Gastrocnemius medialis (tissue), 4 donors: ENCODE results near the gene SASS6.

Source experiments
- CTCF ChIP-seq, 5 experiments: fragments of 450-650 bp in 3 of 5; fragments of 200-600 bp in 2 of 5; sonication (generic) in 2 of 5; IDR thresholded peaks in 4 of 5; conservative IDR thresholded peaks in 1 of 5; 1 replicate in 4 of 5; 2 replicates in 1 of 5; pipeline ENCODE4 v1.5.1; 2016 to 2019; ENCODE audit warnings: antibody characterized with exemption in 5 of 5, mild to moderate bottlenecking in 3 of 5, moderate library complexity in 3 of 5
- POLR2A ChIP-seq, 2 donors: fragments of 450-650 bp; IDR thresholded peaks; one replicate each; pipeline ENCODE4 v1.6.1; 2017; ENCODE audit warnings: antibody characterized with exemption in 2 of 2, mild to moderate bottlenecking in 2 of 2, moderate library complexity in 2 of 2

DNA sequence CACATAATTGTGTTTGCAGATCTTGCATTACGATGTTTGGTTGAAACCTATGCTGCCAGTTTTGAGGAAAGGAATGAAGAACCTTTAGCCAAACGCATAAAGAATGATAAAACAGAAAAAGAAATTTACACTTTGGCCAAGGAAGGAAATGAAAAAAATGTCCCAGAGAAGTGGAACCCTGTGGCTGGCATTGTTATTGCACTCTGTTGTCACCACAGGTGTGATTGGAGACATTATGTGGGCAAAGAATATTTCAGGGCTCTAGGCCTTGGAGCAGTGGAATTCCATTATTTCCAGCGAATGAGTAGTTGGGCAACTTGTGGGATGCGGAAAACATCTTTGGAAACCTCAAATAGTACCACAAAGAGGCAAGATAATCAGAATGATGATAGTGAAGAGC lies 15.1 kb upstream of the SASS6 start:
- TF ChIP-seq CTCF (IDR thresholded peaks at IDR 0.05 in 4 of 5, conservative IDR thresholded peaks at IDR 0.05 in 1 of 5): no peak
- no peak for TF ChIP-seq POLR2A (IDR thresholded peaks at IDR 0.05)
